ENCODE measurements around the gene PPM1M. TPM values are rescaled to one million over a fixed set of nuclear protein-coding genes. Genes with fewer than 3 reads are reported as not detected.
"Not testable (repeated sequence)": the region's sequence is repeated elsewhere in the genome, so short reads cannot be mapped to it uniquely, and the experiment has no call there.

Gene PPM1M
- polyA plus RNA-seq, 4 donors: 1.8 to 9.3 (median 8.3) TPM

DNA sequence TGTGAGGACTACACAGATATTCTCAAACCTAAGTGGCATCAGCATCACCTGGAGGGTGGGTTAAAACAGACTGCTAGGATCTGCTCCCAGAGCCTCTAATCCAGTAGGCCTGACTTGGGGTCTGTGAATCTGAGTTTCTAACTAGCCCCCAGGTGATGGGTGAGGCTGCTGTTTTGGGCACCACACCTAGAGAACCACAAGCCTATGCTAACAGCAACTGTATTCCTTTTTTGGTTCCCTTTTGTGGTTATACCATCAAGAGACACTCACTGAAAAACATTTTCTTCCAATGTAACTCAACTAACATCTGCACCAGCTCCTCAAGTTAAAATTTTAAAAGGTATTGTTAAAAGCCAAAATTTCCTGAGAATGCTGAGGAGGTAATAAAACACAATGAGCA is 16.9 kb downstream of the PPM1M start:
- H3K36me3 ChIP-seq (ENCODE audit: control insufficient read depth in 3 of 3, insufficient read depth in 2 of 3, low read depth in 1 of 3, low read length in 3 of 3): peaks cover 35 to 47% (median 47%) of the 10 kb centered on the region in 3 donors
- H3K4me1 ChIP-seq (ENCODE audit: control insufficient read depth in 3 of 3, insufficient read depth in 2 of 3, low read depth in 1 of 3, low read length in 2 of 3): peaks cover 0 to 16% (median 0%) of the 10 kb centered on the region in 3 donors
- no peak overlapping the region for H3K4me3 ChIP-seq (ENCODE audit: low read depth in 1 of 3, low read length in 3 of 3)
- no peak for DNase-seq
- FAIRE-seq: no peak
- H3K9me3 ChIP-seq (ENCODE audit: control insufficient read depth in 2 of 2, insufficient read depth in 1 of 2, low read depth in 1 of 2, low read length in 1 of 2): no peaks in the 10 kb centered on the region
- H3K27ac ChIP-seq (ENCODE audit: low read depth in 1 of 3, low read length in 2 of 3): no peak overlapping the region
- H3K27me3 ChIP-seq (ENCODE audit: control insufficient read depth in 3 of 3, insufficient read depth in 3 of 3, low read length in 3 of 3): no peaks in the 10 kb centered on the region

DNA sequence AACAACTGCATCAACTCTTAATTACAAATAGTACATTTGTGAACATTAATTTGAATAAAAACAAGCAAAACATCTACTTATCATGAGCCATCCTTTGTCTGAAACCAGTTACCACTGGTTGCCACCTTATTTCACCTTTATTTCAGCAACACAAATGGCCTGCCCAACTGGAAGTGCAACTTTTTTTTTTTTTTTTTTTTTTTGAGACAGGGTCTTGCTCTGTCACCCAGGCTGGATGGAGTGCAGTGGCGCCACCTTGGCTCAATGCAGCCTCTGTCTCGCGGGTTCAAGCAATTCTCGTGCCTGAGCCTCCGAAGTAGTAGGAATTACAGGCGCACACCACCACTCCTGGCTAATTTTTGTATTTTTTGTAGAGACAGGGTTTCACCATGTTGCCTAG is 19.8 kb downstream of the PPM1M start:
- Histone ChIP-seq H3K36me3 (ENCODE audit: control insufficient read depth in 3 of 3, insufficient read depth in 2 of 3, low read depth in 1 of 3, low read length in 3 of 3) (peaks cover 17 to 50% (median 28%) of the 10 kb centered on the region in 3 donors), H3K4me1 (ENCODE audit: control insufficient read depth in 3 of 3, insufficient read depth in 2 of 3, low read depth in 1 of 3, low read length in 2 of 3) (no peaks in the 10 kb centered on the region), H3K27ac (ENCODE audit: low read depth in 1 of 3, low read length in 2 of 3) (no peak overlapping the region), H3K4me3 (ENCODE audit: low read depth in 1 of 3, low read length in 3 of 3) (no peak overlapping the region), H3K27me3 (ENCODE audit: control insufficient read depth in 3 of 3, insufficient read depth in 3 of 3, low read length in 3 of 3) (no peaks in the 10 kb centered on the region), H3K9me3 (ENCODE audit: control insufficient read depth in 2 of 2, insufficient read depth in 1 of 2, low read depth in 1 of 2, low read length in 1 of 2) (no peaks in the 10 kb centered on the region)
- FAIRE-seq (no peak), DNase-seq (no peak)
- WGBS, 3 donors: 95 to 96% (median 96%) methylated on average over 6 of the region's 6 CpGs

- Histone ChIP-seq H3K27me3 (ENCODE audit: control insufficient read depth in 3 of 3, insufficient read depth in 3 of 3, low read length in 3 of 3) (no peaks in the 10 kb centered on the region), H3K9me3 (ENCODE audit: control insufficient read depth in 2 of 2, insufficient read depth in 1 of 2, low read depth in 1 of 2, low read length in 1 of 2) (no peaks in the 10 kb centered on the region), H3K4me1 (ENCODE audit: control insufficient read depth in 3 of 3, insufficient read depth in 2 of 3, low read depth in 1 of 3, low read length in 2 of 3) (peaks cover 3 to 10% (median 4%) of the 10 kb centered on the region in 3 donors), H3K4me3 (ENCODE audit: low read depth in 1 of 3, low read length in 3 of 3) (no peak overlapping the region), H3K27ac (ENCODE audit: low read depth in 1 of 3, low read length in 2 of 3) (no peak overlapping the region), H3K36me3 (ENCODE audit: control insufficient read depth in 3 of 3, insufficient read depth in 2 of 3, low read depth in 1 of 3, low read length in 3 of 3) (peaks cover 12 to 45% (median 19%) of the 10 kb centered on the region in 3 donors)
- WGBS, 3 donors: 82 to 93% (median 93%) methylated on average over 7 of the region's 7 CpGs
- DNase-seq: no peak
- FAIRE-seq: no peak
These were observed 22.5 kb downstream of the PPM1M start for GRCh38 chr3:52268036-52268435.

- Histone ChIP-seq H3K27ac (ENCODE audit: low read depth in 1 of 3, low read length in 2 of 3) (peak overlapping the region in 2 of 3 donors; percentile 56 to 70), H3K4me1 (ENCODE audit: control insufficient read depth in 3 of 3, insufficient read depth in 2 of 3, low read depth in 1 of 3, low read length in 2 of 3) (peaks cover 3 to 21% (median 10%) of the 10 kb centered on the region in 3 donors), H3K9me3 (ENCODE audit: control insufficient read depth in 2 of 2, insufficient read depth in 1 of 2, low read depth in 1 of 2, low read length in 1 of 2) (no peaks in the 10 kb centered on the region), H3K4me3 (ENCODE audit: low read depth in 1 of 3, low read length in 3 of 3) (no peak overlapping the region), H3K36me3 (ENCODE audit: control insufficient read depth in 3 of 3, insufficient read depth in 2 of 3, low read depth in 1 of 3, low read length in 3 of 3) (peaks cover 6 to 51% (median 12%) of the 10 kb centered on the region in 3 donors), H3K27me3 (ENCODE audit: control insufficient read depth in 3 of 3, insufficient read depth in 3 of 3, low read length in 3 of 3) (no peaks in the 10 kb centered on the region)
- 42 to 66% (median 54%) methylated on average over 3 of the region's 3 CpGs for WGBS, 3 donors
- FAIRE-seq (no peak), DNase-seq (no peak)
These were observed 24.2 kb downstream of the PPM1M start for GRCh38 chr3:52269776-52270175.

- no peak overlapping the region for H3K4me3 ChIP-seq (ENCODE audit: low read depth in 1 of 3, low read length in 3 of 3)
- peaks cover 3 to 21% (median 10%) of the 10 kb centered on the region in 3 donors for H3K4me1 ChIP-seq (ENCODE audit: control insufficient read depth in 3 of 3, insufficient read depth in 2 of 3, low read depth in 1 of 3, low read length in 2 of 3)
- peak overlapping the region in 2 of 3 donors; percentile 56 to 70 for H3K27ac ChIP-seq (ENCODE audit: low read depth in 1 of 3, low read length in 2 of 3)
- H3K9me3 ChIP-seq (ENCODE audit: control insufficient read depth in 2 of 2, insufficient read depth in 1 of 2, low read depth in 1 of 2, low read length in 1 of 2): no peaks in the 10 kb centered on the region
- peaks cover 6 to 52% (median 11%) of the 10 kb centered on the region in 3 donors for H3K36me3 ChIP-seq (ENCODE audit: control insufficient read depth in 3 of 3, insufficient read depth in 2 of 3, low read depth in 1 of 3, low read length in 3 of 3)
- WGBS, 3 donors: 14 to 38% (median 23%) methylated on average over 9 of the region's 9 CpGs
- no peak for FAIRE-seq
- no peaks in the 10 kb centered on the region for H3K27me3 ChIP-seq (ENCODE audit: control insufficient read depth in 3 of 3, insufficient read depth in 3 of 3, low read length in 3 of 3)
- no peak for DNase-seq
These were observed 24.7 kb downstream of the PPM1M start for GRCh38 chr3:52270252-52270754.

- Histone ChIP-seq H3K36me3 (ENCODE audit: control insufficient read depth in 3 of 3, insufficient read depth in 2 of 3, low read depth in 1 of 3, low read length in 3 of 3) (peaks cover 3 to 49% (median 6%) of the 10 kb centered on the region in 3 donors), H3K27ac (ENCODE audit: low read depth in 1 of 3, low read length in 2 of 3) (peak overlapping the region in 1 of 3 donors; percentile 28), H3K4me1 (ENCODE audit: control insufficient read depth in 3 of 3, insufficient read depth in 2 of 3, low read depth in 1 of 3, low read length in 2 of 3) (peaks cover 3 to 21% (median 10%) of the 10 kb centered on the region in 3 donors)
- WGBS, 3 donors: 63 to 78% (median 66%) methylated on average over 9 of the region's 9 CpGs
- H3K9me3 ChIP-seq (ENCODE audit: control insufficient read depth in 2 of 2, insufficient read depth in 1 of 2, low read depth in 1 of 2, low read length in 1 of 2); FAIRE-seq; H3K27me3 ChIP-seq (ENCODE audit: control insufficient read depth in 3 of 3, insufficient read depth in 3 of 3, low read length in 3 of 3); H3K4me3 ChIP-seq (ENCODE audit: low read depth in 1 of 3, low read length in 3 of 3); DNase-seq: not testable (repeated sequence)
These were observed 26.6 kb downstream of the PPM1M start for GRCh38 chr3:52272172-52272571.

DNA sequence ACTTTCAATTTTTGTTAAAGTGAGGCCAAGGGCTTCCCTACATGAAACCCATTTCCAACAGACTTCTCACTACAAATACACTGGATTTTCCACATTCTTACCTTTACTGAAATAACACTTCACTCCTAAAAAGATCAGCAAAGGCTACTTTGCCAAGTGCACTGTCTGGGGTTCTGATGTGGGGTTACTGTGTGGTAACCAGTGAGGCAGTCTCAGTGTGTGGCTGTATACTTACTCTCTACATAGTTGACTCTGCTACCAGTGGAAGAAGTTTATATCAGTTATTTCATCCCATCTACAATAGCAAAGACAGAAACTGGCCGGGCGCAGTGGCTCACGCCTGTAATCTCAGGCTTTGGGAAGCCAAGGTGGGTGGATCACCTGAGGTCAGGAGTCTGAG is 27.3 kb downstream of the PPM1M start:
- Histone ChIP-seq H3K27me3 (ENCODE audit: control insufficient read depth in 3 of 3, insufficient read depth in 3 of 3, low read length in 3 of 3) (no peaks in the 10 kb centered on the region), H3K9me3 (ENCODE audit: control insufficient read depth in 2 of 2, insufficient read depth in 1 of 2, low read depth in 1 of 2, low read length in 1 of 2) (no peaks in the 10 kb centered on the region), H3K36me3 (ENCODE audit: control insufficient read depth in 3 of 3, insufficient read depth in 2 of 3, low read depth in 1 of 3, low read length in 3 of 3) (peaks cover 3 to 50% (median 6%) of the 10 kb centered on the region in 3 donors), H3K27ac (ENCODE audit: low read depth in 1 of 3, low read length in 2 of 3) (peak overlapping the region in 1 of 3 donors; percentile 27), H3K4me1 (ENCODE audit: control insufficient read depth in 3 of 3, insufficient read depth in 2 of 3, low read depth in 1 of 3, low read length in 2 of 3) (peaks cover 3 to 21% (median 10%) of the 10 kb centered on the region in 3 donors), H3K4me3 (ENCODE audit: low read depth in 1 of 3, low read length in 3 of 3) (no peak overlapping the region)
- 53 to 75% (median 61%) methylated on average over 3 of the region's 3 CpGs for WGBS, 3 donors
- FAIRE-seq (no peak), DNase-seq (no peak)

DNA sequence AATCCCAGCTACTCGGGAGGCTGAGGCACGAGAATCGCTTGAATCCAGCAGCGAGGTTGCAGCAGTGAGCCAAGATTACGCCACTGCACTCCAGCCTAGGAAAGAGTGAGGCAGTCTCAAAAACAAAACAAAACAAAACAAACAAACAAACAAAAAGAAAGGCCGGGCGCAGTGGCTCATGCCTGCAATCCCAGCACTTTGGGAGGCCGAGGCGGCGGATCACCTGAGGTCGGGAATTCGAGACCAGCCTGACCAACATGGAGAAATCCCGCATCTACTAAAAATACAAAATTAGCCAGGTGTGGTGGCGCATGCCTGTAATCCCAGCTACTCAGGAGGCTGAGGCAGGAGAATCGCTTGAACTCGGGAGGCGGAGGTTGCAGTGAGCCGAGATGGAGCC is 29.2 kb downstream of the PPM1M start:
- H3K4me3 ChIP-seq (ENCODE audit: low read depth in 1 of 3, low read length in 3 of 3); H3K9me3 ChIP-seq (ENCODE audit: control insufficient read depth in 2 of 2, insufficient read depth in 1 of 2, low read depth in 1 of 2, low read length in 1 of 2); DNase-seq; FAIRE-seq; H3K27me3 ChIP-seq (ENCODE audit: control insufficient read depth in 3 of 3, insufficient read depth in 3 of 3, low read length in 3 of 3): not testable (repeated sequence)
- H3K4me1 ChIP-seq (ENCODE audit: control insufficient read depth in 3 of 3, insufficient read depth in 2 of 3, low read depth in 1 of 3, low read length in 2 of 3): peaks cover 3 to 28% (median 19%) of the 10 kb centered on the region in 3 donors
- peak overlapping the region in 1 of 3 donors; percentile 26 for H3K27ac ChIP-seq (ENCODE audit: low read depth in 1 of 3, low read length in 2 of 3)
- WGBS, 3 donors: 85 to 92% (median 90%) methylated on average over 18 of the region's 18 CpGs
- peaks cover 0 to 37% (median 6%) of the 10 kb centered on the region in 3 donors for H3K36me3 ChIP-seq (ENCODE audit: control insufficient read depth in 3 of 3, insufficient read depth in 2 of 3, low read depth in 1 of 3, low read length in 3 of 3)
